CD4-positive, alpha-beta T cell treated with Interleukin-15 for 1 hour (primary cell): ENCODE results near the gene HSPB1.
"Not testable (repeated sequence)": the region's sequence is repeated elsewhere in the genome, so short reads cannot be mapped to it uniquely, and the experiment has no call there.

Experiments used
- DNase-seq: peaks from one replicate; pipeline ENCODE4 v3.0.0-alpha.2; 2020

The HSPB1 gene

GRCh38 chr7:76310102-76310957 lies 7.9 kb downstream of the HSPB1 start:
- DNase-seq: no peak

GRCh38 chr7:76311838-76312237 lies 9.4 kb downstream of the HSPB1 start:
- not testable (repeated sequence) for DNase-seq

GRCh38 chr7:76314042-76314721 lies 11.7 kb downstream of the HSPB1 start:
- peak; percentile 95 for DNase-seq

- not testable (repeated sequence) for DNase-seq
Observed at GRCh38 chr7:76314740-76315139, 12.3 kb downstream of the HSPB1 start.

- no peak for DNase-seq
Observed at GRCh38 chr7:76315364-76315763, 12.9 kb downstream of the HSPB1 start.

- no peak for DNase-seq
Observed at GRCh38 chr7:76316984-76317781, 14.7 kb downstream of the HSPB1 start.

- peak; percentile 96 for DNase-seq
Observed at GRCh38 chr7:76317782-76318487, 15.5 kb downstream of the HSPB1 start.

GRCh38 chr7:76318488-76319353 lies 16.2 kb downstream of the HSPB1 start:
- DNase-seq: peak; percentile 71

- no peak for DNase-seq
Observed at GRCh38 chr7:76325092-76325491, 22.6 kb downstream of the HSPB1 start.

- DNase-seq: no peak
Observed at GRCh38 chr7:76325811-76326210, 23.3 kb downstream of the HSPB1 start.

GRCh38 chr7:76326646-76327233 lies 24.3 kb downstream of the HSPB1 start:
- no peak for DNase-seq

- no peak for DNase-seq
Observed at GRCh38 chr7:76327610-76328009, 25.1 kb downstream of the HSPB1 start.

- DNase-seq: no peak
Observed at GRCh38 chr7:76328389-76328788, 25.9 kb downstream of the HSPB1 start.

GRCh38 chr7:76329479-76329878 lies 27.0 kb downstream of the HSPB1 start:
- no peak for DNase-seq

GRCh38 chr7:76330261-76330660 lies 27.8 kb downstream of the HSPB1 start:
- DNase-seq: no peak

GRCh38 chr7:76330673-76331072 lies 28.2 kb downstream of the HSPB1 start:
- DNase-seq: no peak

GRCh38 chr7:76332078-76332477 lies 29.6 kb downstream of the HSPB1 start:
- no peak for DNase-seq

GRCh38 chr7:76333511-76334101 lies 31.1 kb downstream of the HSPB1 start:
- no peak for DNase-seq

- no peak for DNase-seq
Observed at GRCh38 chr7:76334320-76334967, 32.0 kb downstream of the HSPB1 start.

GRCh38 chr7:76335417-76335816 lies 32.9 kb downstream of the HSPB1 start:
- DNase-seq: not testable (repeated sequence)
